A673 (cell line): ENCODE data around the gene ARHGAP24. TPM values are rescaled to one million over a fixed set of nuclear protein-coding genes. Genes with fewer than 3 reads are reported as not detected.
A peak's percentile ranks its signal among the peaks of the same experiment; 100 is the strongest.

Experiments used
- BruUV-seq: library from RNA; stranded (reverse); fragments of 400-500 nt; replicated peaks from 2 replicates; lab custom pipeline; 2021; lab: Mats Ljungman, UMichigan
- CTCF ChIA-PET: fragments of 300-600 bp; sonication (Branson Sonifier 250); formaldehyde crosslinking; loops from one replicate; lab custom pipeline; 2022; ENCODE audit warnings: antibody characterized with exemption; lab: Charles Lee
- POLR2A ChIA-PET: fragments of 300-600 bp; sonication (Branson Sonifier 250); formaldehyde crosslinking; loops from one replicate; lab custom pipeline; 2022; ENCODE audit warnings: antibody characterized with exemption; ENCODE audit not compliant: low non-redundant PET; lab: Charles Lee
- DNase-seq: peaks from one replicate; pipeline ENCODE4 v3.0.0-alpha.2; 2015; ENCODE audit warnings: low spot score
- H3K27ac ChIP-seq: fragments of 200-600 bp; sonication (generic); 2 replicates; pipeline ENCODE4 v1.5.1; 2016; ENCODE audit warnings: mixed run types, low read depth, mild to moderate bottlenecking, mixed read lengths, antibody characterized with exemption, low read length; ENCODE audit not compliant: poor library complexity, severe bottlenecking
- H3K27me3 ChIP-seq: fragments of 200-600 bp; sonication (generic); replicated peaks from 2 replicates; pipeline ENCODE4 v1.6.1; 2017; ENCODE audit warnings: mixed run types, low read depth, mild to moderate bottlenecking, mixed read lengths, antibody characterized with exemption, low read length; ENCODE audit not compliant: insufficient read depth, poor library complexity
- H3K36me3 ChIP-seq: fragments of 200-600 bp; sonication (generic); 2 replicates; pipeline ENCODE4 v1.6.1; 2016; ENCODE audit warnings: mixed run types, mild to moderate bottlenecking, mixed read lengths, antibody characterized with exemption, low read length; ENCODE audit not compliant: insufficient read depth, poor library complexity, severe bottlenecking
- H3K4me1 ChIP-seq: fragments of 200-600 bp; sonication (generic); 2 replicates; pipeline ENCODE4 v1.6.1; 2017; ENCODE audit warnings: mixed run types, mild to moderate bottlenecking, mixed read lengths, antibody characterized with exemption, low read length; ENCODE audit not compliant: insufficient read depth, poor library complexity, severe bottlenecking
- H3K4me3 ChIP-seq: fragments of 200-600 bp; sonication (generic); 2 replicates; pipeline ENCODE4 v1.5.1; 2016; ENCODE audit warnings: low read depth, mixed run types, mild to moderate bottlenecking, mixed read lengths, low read length; ENCODE audit not compliant: poor library complexity, severe bottlenecking
- H3K9me3 ChIP-seq: fragments of 200-600 bp; sonication (generic); 2 replicates; pipeline ENCODE4 v1.6.1; 2016; ENCODE audit warnings: mixed run types, low read depth, mild to moderate bottlenecking, mixed read lengths, antibody characterized with exemption, low read length; ENCODE audit not compliant: poor library complexity, severe bottlenecking
- EZH2 ChIP-seq: fragments of 200-600 bp; sonication (generic); IDR thresholded peaks from 2 replicates; pipeline ENCODE4 v1.6.1; 2017; ENCODE audit warnings: borderline replicate concordance, low read depth, mild to moderate bottlenecking, mixed read lengths, antibody characterized with exemption, low read length; ENCODE audit not compliant: poor library complexity, severe bottlenecking
- intact Hi-C: fragments of 100-400 bp; cut with micrococcal nuclease; formaldehyde crosslinking; loops from one replicate; pipeline ENCODE4 v1.10.0; 2022; ENCODE audit not compliant: unreplicated experiment
- total RNA-seq: library from RNA; stranded (reverse); gene quantifications from 2 replicates; pipeline ENCODE4 v1.2.3, GENCODE V29; 2021
- TF ChIP-seq, protein P1 (sequence below): fragments of 300-800, 200-600 bp; sonication (generic); conservative IDR thresholded peaks from 2 replicates; pipeline ENCODE4 v1.5.1; 2017; ENCODE audit warnings: low read depth, mild to moderate bottlenecking, antibody characterized with exemption, low read length, moderate library complexity, mixed read lengths

Gene ARHGAP24
- total RNA-seq, 1 experiment from 2014 or later: 5.8 TPM

DNA sequence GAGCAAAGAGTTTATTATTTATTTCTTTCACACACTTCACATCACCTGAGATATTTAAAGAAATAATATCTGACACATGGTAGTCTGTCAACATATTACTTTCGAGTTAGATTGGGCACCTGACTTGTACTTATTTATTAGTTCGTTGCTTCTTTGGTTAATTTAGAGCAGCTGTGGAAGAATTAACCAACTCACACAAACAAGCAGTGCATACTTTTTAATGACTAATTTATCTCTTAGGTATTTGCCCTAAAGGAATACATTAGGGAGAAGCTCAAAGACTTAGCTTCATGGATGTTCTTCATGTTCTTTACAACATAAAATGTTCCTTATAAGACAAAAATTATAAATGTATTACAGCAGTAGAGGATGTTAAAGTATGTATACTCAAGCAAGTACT lies 242.9 kb downstream of the ARHGAP24 start:
- H3K27ac ChIP-seq: no peak overlapping the region
- no peak overlapping the region for H3K4me3 ChIP-seq
- DNase-seq: peak; percentile 5
- no peaks in the 10 kb centered on the region for H3K27me3 ChIP-seq
- intact Hi-C loops: no loop called here
- POLR2A ChIA-PET: no interaction called here
- CTCF ChIA-PET: no interaction called here
- H3K36me3 ChIP-seq: no peaks in the 10 kb centered on the region
- no peaks in the 10 kb centered on the region for H3K9me3 ChIP-seq
- BruUV-seq: no TSS peak
- no peak for TF ChIP-seq EZH2
- TF ChIP-seq, protein P1, sequence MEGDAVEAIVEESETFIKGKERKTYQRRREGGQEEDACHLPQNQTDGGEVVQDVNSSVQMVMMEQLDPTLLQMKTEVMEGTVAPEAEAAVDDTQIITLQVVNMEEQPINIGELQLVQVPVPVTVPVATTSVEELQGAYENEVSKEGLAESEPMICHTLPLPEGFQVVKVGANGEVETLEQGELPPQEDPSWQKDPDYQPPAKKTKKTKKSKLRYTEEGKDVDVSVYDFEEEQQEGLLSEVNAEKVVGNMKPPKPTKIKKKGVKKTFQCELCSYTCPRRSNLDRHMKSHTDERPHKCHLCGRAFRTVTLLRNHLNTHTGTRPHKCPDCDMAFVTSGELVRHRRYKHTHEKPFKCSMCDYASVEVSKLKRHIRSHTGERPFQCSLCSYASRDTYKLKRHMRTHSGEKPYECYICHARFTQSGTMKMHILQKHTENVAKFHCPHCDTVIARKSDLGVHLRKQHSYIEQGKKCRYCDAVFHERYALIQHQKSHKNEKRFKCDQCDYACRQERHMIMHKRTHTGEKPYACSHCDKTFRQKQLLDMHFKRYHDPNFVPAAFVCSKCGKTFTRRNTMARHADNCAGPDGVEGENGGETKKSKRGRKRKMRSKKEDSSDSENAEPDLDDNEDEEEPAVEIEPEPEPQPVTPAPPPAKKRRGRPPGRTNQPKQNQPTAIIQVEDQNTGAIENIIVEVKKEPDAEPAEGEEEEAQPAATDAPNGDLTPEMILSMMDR: no peak
- peaks cover 18% of the 10 kb centered on the region for H3K4me1 ChIP-seq

DNA sequence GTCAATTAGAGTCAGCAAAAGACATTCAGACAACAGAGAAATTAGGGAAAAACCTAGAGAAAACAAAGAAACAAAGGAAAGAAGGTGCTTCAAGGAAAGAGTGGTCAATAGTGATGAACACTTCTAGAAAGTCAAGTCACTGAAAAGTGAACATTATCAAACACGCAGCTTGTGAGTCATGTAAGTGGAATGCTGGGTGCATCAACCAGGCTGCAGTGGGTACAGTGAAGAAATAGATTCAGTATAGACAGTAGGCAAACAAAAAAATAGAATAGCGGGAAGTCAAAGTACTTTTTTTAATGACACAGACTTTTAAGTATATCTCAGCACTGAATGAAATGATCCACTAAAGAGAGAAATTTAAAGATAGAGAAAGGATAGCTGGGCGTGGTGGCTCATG lies 245.8 kb downstream of the ARHGAP24 start:
- H3K4me1 ChIP-seq: peaks cover 18% of the 10 kb centered on the region
- intact Hi-C loops: no loop called here
- no peak overlapping the region for H3K27ac ChIP-seq
- H3K4me3 ChIP-seq: no peak overlapping the region
- no peaks in the 10 kb centered on the region for H3K27me3 ChIP-seq
- ChIA-PET POLR2A (no interaction called here), CTCF (no interaction called here)
- TF ChIP-seq EZH2: no peak
- TF ChIP-seq, protein P1: no peak
- no TSS peak for BruUV-seq
- H3K36me3 ChIP-seq: no peaks in the 10 kb centered on the region
- DNase-seq: peak; percentile 33
- no peaks in the 10 kb centered on the region for H3K9me3 ChIP-seq

DNA sequence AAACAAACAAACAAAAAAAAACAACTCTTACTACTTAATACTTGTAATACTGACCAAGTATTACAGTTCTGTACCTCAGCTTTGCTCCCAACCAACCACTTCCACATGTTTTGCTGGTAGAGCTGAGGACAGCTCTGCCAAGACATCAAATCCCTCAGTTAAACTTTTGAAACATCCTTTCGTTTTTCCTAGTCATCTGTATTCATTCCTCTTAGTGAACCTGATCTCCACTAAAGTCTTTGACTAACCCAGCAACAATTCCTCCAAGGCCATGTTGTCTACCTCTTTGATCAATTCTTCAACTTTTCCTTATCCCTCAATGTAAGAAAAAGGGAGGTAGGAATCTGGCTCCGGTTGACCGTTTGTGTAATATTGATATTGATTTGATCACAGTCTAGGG lies 247.5 kb downstream of the ARHGAP24 start:
- CTCF ChIA-PET: no interaction called here
- intact Hi-C loops: no loop called here

More for the DNA sequence above, 247.5 kb downstream of the ARHGAP24 start:
- Histone ChIP-seq H3K36me3 (no peaks in the 10 kb centered on the region), H3K27ac (no peak overlapping the region), H3K4me3 (no peak overlapping the region), H3K4me1 (peaks cover 6% of the 10 kb centered on the region), H3K27me3 (no peaks in the 10 kb centered on the region), H3K9me3 (no peaks in the 10 kb centered on the region)
- POLR2A ChIA-PET: no interaction called here
- no peak for DNase-seq
- BruUV-seq: no TSS peak
- TF ChIP-seq, protein P1: no peak
- TF ChIP-seq EZH2: no peak
